T-cell (primary cell): Measurements from ENCODE around the gene LUZP1. TPM values are rescaled to one million over a fixed set of nuclear protein-coding genes. Genes with fewer than 3 reads are reported as not detected.

Source experiments
- ATAC-seq, 4 experiments: fragments of 200-7000 bp in 3 of 4; fragments of 150-1000 bp in 1 of 4; cut with Tn5 transposase; replicated peaks in 1 of 4; 1 replicate in 3 of 4; 2 replicates in 1 of 4; pipeline ENCODE4 v1.10.0; 2021; ENCODE audit warnings: moderate library complexity in 3 of 4, mild to moderate bottlenecking in 2 of 4, moderate number of reproducible peaks in 1 of 4
- CTCF ChIA-PET, 2 donors: fragments of 300-600 bp; sonication (Branson Sonifier 250); formaldehyde crosslinking; loops; one replicate each; lab custom pipeline; 2022; ENCODE audit warnings: antibody characterized with exemption in 2 of 2; lab: Charles Lee
- POLR2A ChIA-PET, 2 donors: fragments of 300-600 bp; sonication (Branson Sonifier 250); formaldehyde crosslinking; loops; one replicate each; lab custom pipeline; 2022; ENCODE audit warnings: antibody characterized with exemption in 2 of 2; lab: Charles Lee
- DNase-seq, 35 experiments: peaks; one replicate each; pipeline versions ENCODE4 v3.0.0 to v3.0.0-alpha.2; 2013 to 2023
- H3K27ac ChIP-seq: one replicate; pipeline ENCODE4 v1.5.1; 2013; ENCODE audit warnings: low read length
- H3K27me3 ChIP-seq, 2 experiments: replicated peaks in 1 of 2; 1 replicate in 1 of 2; 2 replicates in 1 of 2; pipeline versions ENCODE4 v1.6.1 to v1.7.0; 2013; ENCODE audit warnings: low read length in 1 of 2, mixed read lengths in 1 of 2; ENCODE audit not compliant: control insufficient read depth in 2 of 2, insufficient read depth in 2 of 2; ENCODE audit errors: extremely low read depth in 1 of 2
- H3K36me3 ChIP-seq, 2 donors: 1 replicate in 1 of 2; 2 replicates in 1 of 2; pipeline versions ENCODE4 v1.6.1 to v1.7.0; 2013; ENCODE audit warnings: low read length in 1 of 2; ENCODE audit not compliant: control insufficient read depth in 2 of 2, insufficient read depth in 1 of 2; ENCODE audit errors: extremely low read depth in 1 of 2
- H3K4me1 ChIP-seq, 2 experiments: 1 replicate in 1 of 2; 2 replicates in 1 of 2; pipeline versions ENCODE4 v1.6.1 to v1.7.0; 2013; ENCODE audit warnings: low read length in 2 of 2, mixed read lengths in 1 of 2; ENCODE audit not compliant: insufficient read depth in 2 of 2, control insufficient read depth in 1 of 2; ENCODE audit errors: extremely low read depth in 1 of 2
- H3K4me3 ChIP-seq, 2 donors: 1 replicate in 1 of 2; 2 replicates in 1 of 2; pipeline versions ENCODE4 v1.5.1 to v1.7.0; 2013; ENCODE audit warnings: mild to moderate bottlenecking in 2 of 2, low read length in 1 of 2, moderate library complexity in 1 of 2; ENCODE audit not compliant: control insufficient read depth in 1 of 2; ENCODE audit errors: extremely low read depth in 1 of 2
- H3K9me3 ChIP-seq: 2 replicates; pipeline ENCODE4 v1.7.0; 2013
- H3K27ac Mint-ChIP-seq, 2 donors: one replicate each; pipeline ENCODE4 v1.8.0; 2020 to 2021; ENCODE audit warnings: mild to moderate bottlenecking in 2 of 2, mixed read lengths in 2 of 2
- H3K27me3 Mint-ChIP-seq, 2 donors: one replicate each; pipeline ENCODE4 v1.8.0; 2021 to 2022; ENCODE audit warnings: mixed read lengths in 2 of 2
- H3K36me3 Mint-ChIP-seq: one replicate; pipeline ENCODE4 v1.8.0; 2021; ENCODE audit warnings: mixed read lengths
- H3K4me1 Mint-ChIP-seq, 3 donors: one replicate each; pipeline ENCODE4 v1.8.0; 2020 to 2022; ENCODE audit warnings: mixed read lengths in 3 of 3, mild to moderate bottlenecking in 1 of 3
- H3K4me3 Mint-ChIP-seq, 3 donors: one replicate each; pipeline ENCODE4 v1.8.0; 2020 to 2022; ENCODE audit warnings: mild to moderate bottlenecking in 3 of 3, mixed read lengths in 3 of 3, moderate library complexity in 3 of 3
- H3K9me3 Mint-ChIP-seq, 3 donors: one replicate each; pipeline ENCODE4 v1.8.0; 2020 to 2022; ENCODE audit warnings: mixed read lengths in 3 of 3
- WGBS: methylation state at CpG from one replicate; pipeline ENCODE4 v1.1.5; 2013; ENCODE audit warnings: missing lambda C conversion rate; ENCODE audit not compliant: insufficient coverage; 5-methylcytosine and 5-hydroxymethylcytosine counted together
- total RNA-seq, 35 experiments: library from RNA in 6 of 35; stranded (reverse) in 6 of 35; fragments of 120-200 nt in 1 of 35; gene quantifications; one replicate each; pipeline versions ENCODE4 v1.2.1 to v1.2.4 and lab custom pipeline; 2013 to 2026

The LUZP1 gene
- total RNA-seq, 5 donors from 2014 or later (not counting 1 experiment from before 2014, with no cell fraction given), result 18.8 to 24.8 (median 19.7) TPM

GRCh38 chr1:23079025-23079424 lies 89.6 kb downstream of the LUZP1 start:
- H3K4me3 Mint-ChIP-seq, result no peak overlapping the region
- H3K4me1 ChIP-seq, result no peaks in the 10 kb centered on the region
- H3K27me3 ChIP-seq, result no peaks in the 10 kb centered on the region
- peaks cover 64% of the 10 kb centered on the region for H3K36me3 Mint-ChIP-seq
- H3K27ac ChIP-seq, result no peak overlapping the region
- WGBS, result 96% methylated on average over 5 of the region's 6 CpGs
- no peaks in the 10 kb centered on the region for H3K4me1 Mint-ChIP-seq
- no peaks in the 10 kb centered on the region for H3K9me3 ChIP-seq
- no peak overlapping the region for H3K4me3 ChIP-seq
- POLR2A ChIA-PET, result no interaction called here
- DNase-seq (no peak), ATAC-seq (no peak)
- peaks cover 10 to 72% of the 10 kb centered on the region in 2 donors for H3K36me3 ChIP-seq
- H3K9me3 Mint-ChIP-seq, result no peaks in the 10 kb centered on the region
- H3K27me3 Mint-ChIP-seq, result no peaks in the 10 kb centered on the region
- no peak overlapping the region for H3K27ac Mint-ChIP-seq
- CTCF ChIA-PET, result no interaction called here

GRCh38 chr1:23074012-23074411 lies 94.6 kb downstream of the LUZP1 start:
- no peaks in the 10 kb centered on the region for H3K27me3 ChIP-seq
- CTCF ChIA-PET, result no interaction called here
- DNase-seq, result no peak
- H3K4me3 ChIP-seq, result no peak overlapping the region
- H3K9me3 ChIP-seq, result no peaks in the 10 kb centered on the region
- Mint-ChIP-seq H3K27ac (no peak overlapping the region), H3K9me3 (no peaks in the 10 kb centered on the region), H3K36me3 (peaks cover 57% of the 10 kb centered on the region), H3K4me3 (no peak overlapping the region), H3K27me3 (no peaks in the 10 kb centered on the region), H3K4me1 (no peaks in the 10 kb centered on the region)
- H3K27ac ChIP-seq, result no peak overlapping the region
- no peaks in the 10 kb centered on the region for H3K4me1 ChIP-seq
- POLR2A ChIA-PET, result no interaction called here
- no peak for ATAC-seq
- peaks cover 10 to 58% of the 10 kb centered on the region in 2 donors for H3K36me3 ChIP-seq

GRCh38 chr1:23069675-23070074 lies 99.0 kb downstream of the LUZP1 start:
- Mint-ChIP-seq H3K9me3 (no peaks in the 10 kb centered on the region), H3K4me1 (peaks cover 0 to 7% (median 0%) of the 10 kb centered on the region in 3 donors), H3K27me3 (no peaks in the 10 kb centered on the region), H3K4me3 (no peak overlapping the region), H3K36me3 (peaks cover 70% of the 10 kb centered on the region), H3K27ac (no peak overlapping the region)
- Histone ChIP-seq H3K36me3 (peaks cover 4 to 58% of the 10 kb centered on the region in 2 donors), H3K4me1 (no peaks in the 10 kb centered on the region), H3K27me3 (no peaks in the 10 kb centered on the region), H3K9me3 (no peaks in the 10 kb centered on the region), H3K27ac (no peak overlapping the region), H3K4me3 (no peak overlapping the region)
- CTCF ChIA-PET, result no interaction called here
- no peak for ATAC-seq
- POLR2A ChIA-PET, result no interaction called here
- WGBS, result no CpG with 5 or more reads among the region's 4 CpGs
- no peak for DNase-seq

GRCh38 chr1:23069149-23069548 lies 99.5 kb downstream of the LUZP1 start:
- H3K36me3 Mint-ChIP-seq, result peaks cover 74% of the 10 kb centered on the region
- no peak overlapping the region for H3K27ac Mint-ChIP-seq
- no peak overlapping the region for H3K27ac ChIP-seq
- no peaks in the 10 kb centered on the region for H3K4me1 ChIP-seq
- H3K4me1 Mint-ChIP-seq, result peaks cover 0 to 7% (median 0%) of the 10 kb centered on the region in 3 donors
- H3K9me3 Mint-ChIP-seq, result no peaks in the 10 kb centered on the region
- ATAC-seq (no peak), DNase-seq (no peak)
- H3K4me3 ChIP-seq, result no peak overlapping the region
- ChIA-PET POLR2A (no interaction called here), CTCF (interaction anchor here in 1 of 2 donors (0.7 kb wide), 1 partner anchor 1968 kb away, joined by 3 read pairs; no protein-coding TSS in a partner anchor)
- WGBS, result 100% methylated on average over 1 of the region's 2 CpGs
- H3K9me3 ChIP-seq, result no peaks in the 10 kb centered on the region
- H3K36me3 ChIP-seq, result peaks cover 4 to 63% of the 10 kb centered on the region in 2 donors
- no peak overlapping the region for H3K4me3 Mint-ChIP-seq
- H3K27me3 Mint-ChIP-seq, result no peaks in the 10 kb centered on the region
- H3K27me3 ChIP-seq, result no peaks in the 10 kb centered on the region

- ATAC-seq, result no peak
- H3K27ac ChIP-seq, result no peak overlapping the region
- no CpG with 5 or more reads among the region's 2 CpGs for WGBS
- no peak overlapping the region for H3K4me3 ChIP-seq
- H3K36me3 ChIP-seq, result peaks cover 0 to 57% of the 10 kb centered on the region in 2 donors
- peaks cover 0 to 7% (median 0%) of the 10 kb centered on the region in 3 donors for H3K4me1 Mint-ChIP-seq
- no peak for DNase-seq
- H3K36me3 Mint-ChIP-seq, result peaks cover 64% of the 10 kb centered on the region
- H3K27ac Mint-ChIP-seq, result no peak overlapping the region
- H3K4me3 Mint-ChIP-seq, result no peak overlapping the region
- POLR2A ChIA-PET, result no interaction called here
- CTCF ChIA-PET, result no interaction called here
- H3K27me3 ChIP-seq, result no peaks in the 10 kb centered on the region
- H3K4me1 ChIP-seq, result no peaks in the 10 kb centered on the region
- H3K9me3 Mint-ChIP-seq, result no peaks in the 10 kb centered on the region
- H3K9me3 ChIP-seq, result no peaks in the 10 kb centered on the region
- no peaks in the 10 kb centered on the region for H3K27me3 Mint-ChIP-seq
Observed at GRCh38 chr1:23066075-23066474, 102.6 kb downstream of the LUZP1 start.

GRCh38 chr1:23065385-23065784 lies 103.3 kb downstream of the LUZP1 start:
- ChIA-PET CTCF (no interaction called here), POLR2A (no interaction called here)
- Mint-ChIP-seq H3K4me1 (peaks cover 0 to 7% (median 0%) of the 10 kb centered on the region in 3 donors), H3K4me3 (no peak overlapping the region), H3K9me3 (no peaks in the 10 kb centered on the region), H3K27me3 (no peaks in the 10 kb centered on the region), H3K36me3 (peaks cover 65% of the 10 kb centered on the region), H3K27ac (peak overlapping the region in 1 of 2 donors; percentile 6)
- Histone ChIP-seq H3K4me3 (no peak overlapping the region), H3K27ac (no peak overlapping the region), H3K9me3 (no peaks in the 10 kb centered on the region), H3K4me1 (no peaks in the 10 kb centered on the region), H3K27me3 (no peaks in the 10 kb centered on the region), H3K36me3 (peaks cover 0 to 60% of the 10 kb centered on the region in 2 donors)
- ATAC-seq (no peak), DNase-seq (no peak)
- WGBS, result no CpG with 5 or more reads among the region's 2 CpGs

- Histone ChIP-seq H3K4me1 (no peaks in the 10 kb centered on the region), H3K27ac (no peak overlapping the region), H3K36me3 (peaks cover 0 to 63% of the 10 kb centered on the region in 2 donors), H3K27me3 (no peaks in the 10 kb centered on the region), H3K4me3 (no peak overlapping the region), H3K9me3 (no peaks in the 10 kb centered on the region)
- no peak for ATAC-seq
- no peaks in the 10 kb centered on the region for H3K27me3 Mint-ChIP-seq
- H3K4me3 Mint-ChIP-seq, result no peak overlapping the region
- POLR2A ChIA-PET, result interaction anchor here in 1 of 2 donors (0.5 kb wide), 1 partner anchor 22 kb away, joined by 4 read pairs; no protein-coding TSS in a partner anchor
- H3K27ac Mint-ChIP-seq, result no peak overlapping the region
- no peak for DNase-seq
- WGBS, result 100% methylated on average over 1 of the region's 2 CpGs
- peaks cover 0 to 7% (median 0%) of the 10 kb centered on the region in 3 donors for H3K4me1 Mint-ChIP-seq
- peaks cover 66% of the 10 kb centered on the region for H3K36me3 Mint-ChIP-seq
- no peaks in the 10 kb centered on the region for H3K9me3 Mint-ChIP-seq
- CTCF ChIA-PET, result interaction anchor here in 1 of 2 donors (0.6 kb wide), 1 partner anchor 13 kb away, joined by 4 read pairs; no protein-coding TSS in a partner anchor
Observed at GRCh38 chr1:23062271-23062670, 106.4 kb downstream of the LUZP1 start.
